HepG2 (cell line): ENCODE results near the gene POLR2J3. TPM values are rescaled to one million over a fixed set of nuclear protein-coding genes. Genes with fewer than 3 reads are reported as not detected.
"Not testable (repeated sequence)": the region's sequence is repeated elsewhere in the genome, so short reads cannot be mapped to it uniquely, and the experiment has no call there.

ENCODE experiments used
- CBFB ChIP-seq: sonication (generic); formaldehyde crosslinking; IDR thresholded peaks from 2 replicates; pipeline ENCODE4 v1.4.0; 2020; ENCODE audit warnings: missing genetic modification reagents
- CBX5 ChIP-seq: sonication (generic); formaldehyde crosslinking; IDR thresholded peaks from 2 replicates; pipeline ENCODE4 v1.4.0; 2020; ENCODE audit warnings: missing genetic modification reagents, borderline replicate concordance
- ELF1 ChIP-seq: sonication (generic); formaldehyde crosslinking; IDR thresholded peaks from 2 replicates; pipeline ENCODE4 v1.4.0; 2020; ENCODE audit warnings: missing genetic modification reagents
- FOXO1 ChIP-seq: sonication (generic); formaldehyde crosslinking; IDR thresholded peaks from 2 replicates; pipeline ENCODE4 v1.4.0; 2020; ENCODE audit warnings: missing genetic modification reagents
- FOXP4 ChIP-seq: sonication (generic); formaldehyde crosslinking; IDR thresholded peaks from 2 replicates; pipeline ENCODE4 v1.4.0; 2020; ENCODE audit warnings: missing genetic modification reagents
- HOXA5 ChIP-seq: sonication (generic); formaldehyde crosslinking; IDR thresholded peaks from 2 replicates; pipeline ENCODE4 v1.4.0; 2020; ENCODE audit warnings: missing genetic modification reagents
- KAT7 ChIP-seq: IDR thresholded peaks from 2 replicates; pipeline ENCODE4 v1.6.1; 2018; ENCODE audit warnings: borderline replicate concordance, missing compliant biosample characterization
- KMT2A ChIP-seq: sonication (generic); formaldehyde crosslinking; IDR thresholded peaks from 2 replicates; pipeline ENCODE4 v1.4.0; 2020; ENCODE audit warnings: missing genetic modification reagents
- MYC ChIP-seq: sonication (generic); formaldehyde crosslinking; IDR thresholded peaks from 2 replicates; pipeline ENCODE4 v1.9.0; 2021; ENCODE audit warnings: missing genetic modification reagents, borderline replicate concordance
- NFKBIZ ChIP-seq: IDR thresholded peaks from 2 replicates; pipeline ENCODE4 v1.6.1; 2018; ENCODE audit warnings: missing genetic modification reagents, missing compliant biosample characterization
- NFYC ChIP-seq: IDR thresholded peaks from 2 replicates; pipeline ENCODE4 v1.6.1; 2016; ENCODE audit warnings: missing genetic modification reagents, missing compliant biosample characterization
- POLR2G ChIP-seq: fragments of 200-400 bp; formaldehyde crosslinking; IDR thresholded peaks from 2 replicates; pipeline ENCODE4 v1.6.1; 2018; ENCODE audit warnings: mild to moderate bottlenecking, low read depth, low read length, moderate library complexity
- RBFOX2 ChIP-seq: fragments of 200-400 bp; formaldehyde crosslinking; IDR thresholded peaks from 2 replicates; pipeline ENCODE4 v1.6.1; 2017; ENCODE audit warnings: low read depth, mild to moderate bottlenecking, low read length
- RXRA ChIP-seq: sonication (generic); formaldehyde crosslinking; IDR thresholded peaks from 2 replicates; pipeline ENCODE4 v1.5.1; 2020; ENCODE audit warnings: missing genetic modification reagents
- SOX13 ChIP-seq, 3 experiments: fragments of 450-650 bp in 1 of 3; sonication (generic) in 1 of 3; formaldehyde crosslinking in 1 of 3; IDR thresholded peaks in 2 of 3; conservative IDR thresholded peaks in 1 of 3; 2 replicates each; pipeline versions ENCODE4 v1.5.0 to v1.6.1; 2016 to 2020; ENCODE audit warnings: antibody characterized with exemption in 1 of 3, mild to moderate bottlenecking in 1 of 3, missing compliant biosample characterization in 1 of 3, missing genetic modification reagents in 1 of 3, moderate library complexity in 1 of 3
- TSC22D2 ChIP-seq: sonication (generic); formaldehyde crosslinking; IDR thresholded peaks from 2 replicates; pipeline ENCODE4 v1.5.1; 2020; ENCODE audit warnings: missing genetic modification reagents, mild to moderate bottlenecking, borderline replicate concordance
- YEATS4 ChIP-seq: sonication (generic); formaldehyde crosslinking; IDR thresholded peaks from 2 replicates; pipeline ENCODE4 v1.4.0; 2020; ENCODE audit warnings: missing genetic modification reagents, borderline replicate concordance
- ZBTB43 ChIP-seq: sonication (generic); formaldehyde crosslinking; conservative IDR thresholded peaks from 2 replicates; pipeline ENCODE4 v1.4.0; 2020; ENCODE audit warnings: missing genetic modification reagents
- ZNF687 ChIP-seq: sonication (generic); formaldehyde crosslinking; IDR thresholded peaks from 2 replicates; pipeline ENCODE4 v1.5.1; 2020; ENCODE audit warnings: mild to moderate bottlenecking, missing genetic modification reagents, moderate library complexity
- ZNF7 ChIP-seq: IDR thresholded peaks from 2 replicates; pipeline ENCODE4 v1.6.1; 2016; ENCODE audit warnings: missing biosample characterization, missing genetic modification reagents
- ZSCAN12 ChIP-seq: sonication (generic); formaldehyde crosslinking; IDR thresholded peaks from 2 replicates; pipeline ENCODE4 v1.9.0; 2021; ENCODE audit warnings: mild to moderate bottlenecking, missing genetic modification reagents
- polyA plus RNA-seq, 8 experiments: library from polyadenylated mRNA; depleted of rRNA in 3 of 8; stranded (reverse) in 7 of 8; unstranded in 1 of 8; fragments of >200 nt; fragmentation: Illumina TruSeq in 4 of 8; extraction: Trizol in 4 of 8; gene quantifications; 2 replicates each; pipeline versions ENCODE4 v1.2.1 to v1.2.3, GENCODE V29; 2011 to 2016; ENCODE audit warnings: low read depth in 4 of 8, missing spikeins in 1 of 8, mixed read lengths in 1 of 8; ENCODE audit not compliant: insufficient read depth in 1 of 8
- total RNA-seq, 5 experiments: library from RNA; depleted of rRNA; stranded (reverse); fragments of >200 nt; fragmentation: Illumina TruSeq; extraction: Trizol; gene quantifications; 2 replicates each; pipeline ENCODE4 v1.2.3, GENCODE V29; 2016; ENCODE audit warnings: low read depth in 1 of 5

Gene POLR2J3
- total and polyA plus RNA-seq, 2 of the 13 experiments (the other 11 are each of a cell fraction or from before 2014, with no cell fraction given), result 28.0 to 36.5 TPM

GRCh38 chr7:102572261-102573239, at the start of gene POLR2J3 (continued):
- TF ChIP-seq RBFOX2 (peak; percentile 71), ZNF687 (CRISPR knock-in tag) (0 out of 2 replicates have a peak, but pooled peaks have one; percentile 9), POLR2G (peak; percentile 67), MYC (CRISPR knock-in tag) (peak; percentile 48; the same call in 1 of the 2 replicates), ZSCAN12 (CRISPR knock-in tag) (0 out of 2 replicates have a peak, but pooled peaks have one; percentile 47), ELF1 (peak; percentile 89), YEATS4 (CRISPR knock-in tag) (peak; percentile 63), NFYC (CRISPR knock-in tag) (peak; percentile 26; the same call in 1 of the 2 replicates), CBX5 (CRISPR knock-in tag) (peak; percentile 84; the same call in 1 of the 2 replicates), ZBTB43 (CRISPR knock-in tag) (0 out of 2 replicates have a peak, but pooled peaks have one; percentile 27), FOXP4 (peak; percentile 54; the same call in 1 of the 2 replicates), NFKBIZ (CRISPR knock-in tag) (peak; percentile 59; the same call in 1 of the 2 replicates), TSC22D2 (CRISPR knock-in tag) (0 out of 2 replicates have a peak, but pooled peaks have one; percentile 63), HOXA5 (0 out of 2 replicates have a peak, but pooled peaks have one; percentile 60), KMT2A (CRISPR knock-in tag) (peak; percentile 86), KAT7 (CRISPR knock-in tag) (peak; percentile 94; the same call in 1 of the 2 replicates), FOXO1 (peak; percentile 77), SOX13 (CRISPR knock-in tag; conservative IDR thresholded peaks at IDR 0.05 in 1 of 2, IDR thresholded peaks at IDR 0.05 in 1 of 2) (peak in 1 of 2 experiments; percentile 27; a peak in 1 of 4 replicates), RXRA (CRISPR knock-in tag) (peak; percentile 72; the same call in 1 of the 2 replicates), ZNF7 (CRISPR knock-in tag) (0 out of 2 replicates have a peak, but pooled peaks have one; percentile 25), CBFB (CRISPR knock-in tag) (peak; percentile 85)
- TF ChIP-seq SOX13 (IDR thresholded peaks at IDR 0.05), result not testable (repeated sequence)
